Vagina (tissue), 2 donors: ENCODE data around the gene C11orf24.

Experiments used
- POLR2AphosphoS5 ChIP-seq, 2 donors: sonication (generic); formaldehyde crosslinking; IDR thresholded peaks; one replicate each; pipeline ENCODE4 v1.9.0; 2017; ENCODE audit warnings: antibody characterized with exemption in 2 of 2, mild to moderate bottlenecking in 2 of 2, low read depth in 1 of 2; ENCODE audit not compliant: insufficient read depth in 1 of 2
- TF ChIP-seq, protein P1 (sequence below), 3 experiments: fragments of 450-650 bp in 2 of 3; fragments of 200-600 bp in 1 of 3; sonication (generic) in 1 of 3; IDR thresholded peaks; one replicate each; pipeline ENCODE4 v1.5.1; 2017 to 2019; ENCODE audit warnings: antibody characterized with exemption in 3 of 3, mild to moderate bottlenecking in 2 of 3, moderate library complexity in 2 of 3

DNA sequence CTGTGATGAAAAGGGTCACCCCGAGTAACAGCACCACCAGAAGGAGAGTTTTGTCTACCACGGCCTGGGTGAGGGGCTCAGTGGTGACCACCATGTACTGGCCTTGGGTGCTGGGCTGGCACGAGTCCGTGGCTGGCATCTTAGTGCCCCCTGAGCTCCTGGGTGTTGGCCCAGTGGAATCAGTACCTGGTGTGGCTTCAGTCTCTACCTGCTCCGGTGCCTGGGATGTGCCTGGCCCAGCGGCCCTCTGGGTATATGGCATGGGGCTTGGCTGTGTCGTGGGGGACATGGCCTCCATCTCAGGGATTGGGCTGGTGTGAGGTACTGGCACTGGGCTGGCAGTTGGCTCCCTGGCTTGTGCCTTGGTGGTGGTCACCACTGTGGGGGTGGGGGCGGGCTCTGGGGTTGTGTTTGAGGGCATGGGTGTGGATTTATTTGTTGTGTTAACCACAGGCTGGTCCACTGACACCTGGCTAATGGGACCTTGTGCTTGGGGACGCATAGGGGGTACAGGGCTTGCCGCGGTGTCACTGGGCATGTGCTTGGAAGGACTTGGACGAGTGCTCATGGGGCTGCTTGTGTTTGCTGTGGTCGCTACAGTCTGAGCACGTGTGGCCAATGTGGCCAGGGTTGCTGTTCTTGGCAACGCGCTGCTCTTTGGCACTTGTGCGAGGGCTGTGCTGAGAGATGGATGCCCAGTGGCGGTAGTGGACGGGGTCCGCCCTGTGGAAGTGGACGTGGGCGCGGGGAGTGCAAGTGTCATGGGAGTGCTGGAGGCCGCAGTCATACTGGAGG, 9.8 kb downstream of the C11orf24 start:
- TF ChIP-seq, protein P1, sequence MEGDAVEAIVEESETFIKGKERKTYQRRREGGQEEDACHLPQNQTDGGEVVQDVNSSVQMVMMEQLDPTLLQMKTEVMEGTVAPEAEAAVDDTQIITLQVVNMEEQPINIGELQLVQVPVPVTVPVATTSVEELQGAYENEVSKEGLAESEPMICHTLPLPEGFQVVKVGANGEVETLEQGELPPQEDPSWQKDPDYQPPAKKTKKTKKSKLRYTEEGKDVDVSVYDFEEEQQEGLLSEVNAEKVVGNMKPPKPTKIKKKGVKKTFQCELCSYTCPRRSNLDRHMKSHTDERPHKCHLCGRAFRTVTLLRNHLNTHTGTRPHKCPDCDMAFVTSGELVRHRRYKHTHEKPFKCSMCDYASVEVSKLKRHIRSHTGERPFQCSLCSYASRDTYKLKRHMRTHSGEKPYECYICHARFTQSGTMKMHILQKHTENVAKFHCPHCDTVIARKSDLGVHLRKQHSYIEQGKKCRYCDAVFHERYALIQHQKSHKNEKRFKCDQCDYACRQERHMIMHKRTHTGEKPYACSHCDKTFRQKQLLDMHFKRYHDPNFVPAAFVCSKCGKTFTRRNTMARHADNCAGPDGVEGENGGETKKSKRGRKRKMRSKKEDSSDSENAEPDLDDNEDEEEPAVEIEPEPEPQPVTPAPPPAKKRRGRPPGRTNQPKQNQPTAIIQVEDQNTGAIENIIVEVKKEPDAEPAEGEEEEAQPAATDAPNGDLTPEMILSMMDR (IDR thresholded peaks at IDR 0.05): no peak
- TF ChIP-seq POLR2AphosphoS5 (IDR thresholded peaks at IDR 0.05; ENCODE audit: insufficient read depth in 1 of 2, low read depth in 1 of 2): no peak
